ENCODE data around the gene TNPO1. TPM values are rescaled to one million over a fixed set of nuclear protein-coding genes. Genes with fewer than 3 reads are reported as not detected.
A peak's percentile ranks its signal among the peaks of the same experiment; 100 is the strongest.

The TNPO1 gene
- total and polyA plus RNA-seq, 9 of the 15 experiments (the other 6 are each of a cell fraction or from before 2014, with no cell fraction given), result 20.8 to 176 (median 97.9) TPM

DNA sequence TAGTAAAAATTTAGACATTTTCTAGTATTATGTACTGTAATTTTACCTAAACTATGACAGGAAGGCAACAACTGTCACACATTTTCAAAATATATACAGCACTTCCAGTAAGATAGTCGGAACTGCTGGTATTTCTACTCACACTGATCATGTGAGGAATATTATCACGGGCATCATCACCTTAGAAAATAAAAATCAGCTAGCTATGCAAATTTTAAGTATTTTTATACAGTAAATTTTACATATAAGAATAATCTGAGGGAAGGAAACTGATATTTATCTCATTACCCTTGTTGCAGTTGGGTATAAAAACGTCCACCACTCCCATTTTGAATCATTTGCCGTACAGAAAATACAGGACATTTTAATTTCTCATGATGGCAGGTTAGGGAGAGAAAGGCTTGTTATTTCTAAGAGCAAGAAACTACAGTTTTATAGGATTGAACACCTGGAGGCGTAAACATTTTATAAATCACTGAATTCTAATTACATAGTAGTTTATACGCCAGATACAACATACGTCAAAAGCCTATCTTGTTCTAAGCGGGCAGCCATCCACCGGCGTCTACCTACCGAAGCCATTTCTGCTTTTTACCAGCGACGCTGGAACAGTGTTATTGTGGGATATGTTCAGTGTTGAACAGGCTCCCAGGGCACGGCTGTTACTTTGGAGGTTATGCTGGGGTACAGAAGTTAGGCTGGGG is 729 bp upstream of the TNPO1 start (continued):
- no peak for TF ChIP-seq RNF219 (CRISPR knock-in tag; IDR thresholded peaks at IDR 0.05)
- no peak for TF ChIP-seq SMAD3 (CRISPR knock-in tag; conservative IDR thresholded peaks at IDR 0.05)
- TF ChIP-seq USF1 (CRISPR knock-in tag; IDR thresholded peaks at IDR 0.05), result no peak
- peak; percentile 45; the same call in 1 of the 2 replicates for TF ChIP-seq C11orf30 (IDR thresholded peaks at IDR 0.05; ENCODE audit: low read depth)
- TF ChIP-seq MECOM (CRISPR knock-in tag; IDR thresholded peaks at IDR 0.05), result no peak
- no peak for TF ChIP-seq GABPA (tag; conservative IDR thresholded peaks at IDR 0.05; ENCODE audit: low read depth)
- no peak for TF ChIP-seq SETDB1 (IDR thresholded peaks at IDR 0.05; ENCODE audit: low read length)
- no peak for TF ChIP-seq MCM3 (IDR thresholded peaks at IDR 0.05)
- TF ChIP-seq ZNF316 (IDR thresholded peaks at IDR 0.05), result peak; percentile 76
- TF ChIP-seq ERF (CRISPR knock-in tag; IDR thresholded peaks at IDR 0.05), result no peak
- TF ChIP-seq GTF2F1 (IDR thresholded peaks at IDR 0.05; ENCODE audit: low read depth, low read length), result no peak
- TF ChIP-seq, protein P1, sequence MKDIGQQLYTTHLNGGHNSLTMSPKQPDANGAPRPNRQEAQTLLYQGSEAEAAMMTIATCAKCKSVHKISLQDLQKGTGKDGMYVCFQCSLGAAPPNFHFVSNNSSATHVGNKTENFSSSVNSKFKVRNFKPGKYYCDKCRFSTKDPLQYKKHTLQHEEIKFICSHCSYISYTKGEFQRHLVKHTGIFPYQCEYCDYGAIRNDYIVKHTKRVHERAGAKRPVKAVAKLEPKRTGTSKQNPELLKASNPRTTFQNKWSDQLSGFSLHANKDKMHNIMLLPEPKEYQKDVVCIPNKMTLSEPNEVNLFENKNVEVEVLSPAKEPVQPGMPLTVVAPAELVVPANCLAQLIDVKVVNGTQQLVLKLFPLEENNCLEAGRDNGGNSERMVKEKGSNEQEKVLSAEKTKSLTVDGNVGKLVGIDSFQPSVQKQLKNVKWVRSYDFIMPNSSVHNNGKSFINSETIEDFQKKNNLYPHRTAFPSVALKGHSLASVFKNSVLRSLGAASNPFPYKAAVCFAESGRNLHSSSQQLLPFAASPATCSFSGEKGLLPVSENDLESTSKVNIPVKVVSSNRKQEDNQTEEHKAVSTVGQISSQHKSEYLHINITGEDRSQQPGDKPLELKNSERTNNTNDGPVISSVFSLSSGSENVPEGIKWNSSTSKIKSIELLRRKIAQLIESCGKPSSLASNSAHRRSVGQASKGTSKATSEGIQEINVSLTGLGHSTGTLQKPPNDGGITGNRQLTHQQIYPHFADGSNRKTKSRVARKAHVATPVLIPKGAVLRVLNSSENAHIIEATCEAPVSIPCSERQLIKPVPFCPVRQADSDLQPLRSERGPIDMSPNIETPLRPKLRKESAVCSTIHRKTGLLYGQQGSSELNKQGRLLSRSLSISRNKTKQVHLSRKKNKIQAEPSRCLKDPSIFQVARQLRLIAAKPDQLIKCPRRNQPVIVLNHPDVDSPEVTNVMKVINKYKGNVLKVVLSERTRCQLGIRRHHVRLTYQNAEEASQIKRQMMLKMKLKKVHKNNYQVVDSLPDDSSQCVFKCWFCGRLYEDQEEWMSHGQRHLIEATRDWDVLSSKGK (CRISPR knock-in tag; IDR thresholded peaks at IDR 0.05), result no peak
- no peak for TF ChIP-seq BRF1 (IDR thresholded peaks at IDR 0.05; ENCODE audit: borderline replicate concordance, extremely low read depth, insufficient read length)
